CD14-positive monocyte (primary cell): ENCODE results near the gene C2orf76. TPM values are rescaled to one million over a fixed set of nuclear protein-coding genes. Genes with fewer than 3 reads are reported as not detected.

ENCODE experiments used
- DNase-seq, 3 donors: peaks; one replicate each; pipeline ENCODE4 v3.0.0-alpha.2; 2011 to 2022
- H2AFZ ChIP-seq: 2 replicates; pipeline ENCODE4 v1.6.0; 2012; ENCODE audit warnings: mild to moderate bottlenecking, low read depth, low read length, inconsistent platforms; ENCODE audit not compliant: insufficient read depth, poor library complexity, severe bottlenecking
- H3K27ac ChIP-seq, 2 donors: 1 replicate in 1 of 2; 2 replicates in 1 of 2; pipeline ENCODE4 v1.5.1; 2012 to 2013; ENCODE audit warnings: low read length in 2 of 2, control low read depth in 1 of 2, inconsistent platforms in 1 of 2, low read depth in 1 of 2, mild to moderate bottlenecking in 1 of 2
- H3K27me3 ChIP-seq, 2 donors: one replicate each; pipeline versions ENCODE4 v1.6.0 to v1.6.1; 2011 to 2013; ENCODE audit warnings: low read length in 2 of 2; ENCODE audit not compliant: control insufficient read depth in 2 of 2, insufficient read depth in 2 of 2
- H3K36me3 ChIP-seq, 2 donors: replicated peaks in 1 of 2; 1 replicate in 1 of 2; 2 replicates in 1 of 2; pipeline versions ENCODE4 v1.5.1 to v1.6.1; 2012 to 2013; ENCODE audit warnings: low read length in 2 of 2, control low read depth in 1 of 2, inconsistent platforms in 1 of 2, mild to moderate bottlenecking in 1 of 2; ENCODE audit not compliant: insufficient read depth in 2 of 2, control insufficient read depth in 1 of 2
- H3K4me1 ChIP-seq, 2 donors: 1 replicate in 1 of 2; 2 replicates in 1 of 2; pipeline versions ENCODE4 v1.5.1 to v1.6.1; 2012 to 2013; ENCODE audit warnings: low read length in 2 of 2, control low read depth in 1 of 2, inconsistent platforms in 1 of 2, mild to moderate bottlenecking in 1 of 2, moderate library complexity in 1 of 2; ENCODE audit not compliant: insufficient read depth in 2 of 2, control insufficient read depth in 1 of 2
- H3K4me2 ChIP-seq: replicated peaks from 2 replicates; pipeline ENCODE3; 2012; ENCODE audit warnings: low read length, moderate library complexity, mild to moderate bottlenecking; ENCODE audit not compliant: poor library complexity, severe bottlenecking; ENCODE audit errors: extremely low read depth
- H3K4me3 ChIP-seq, 3 experiments: fragments of 200-600 bp in 1 of 3; sonication (generic) in 1 of 3; replicated peaks in 1 of 3; 1 replicate in 2 of 3; 2 replicates in 1 of 3; pipeline ENCODE4 v1.5.1; 2011 to 2013; ENCODE audit warnings: low read length in 3 of 3, mild to moderate bottlenecking in 3 of 3, control low read depth in 2 of 3, low read depth in 2 of 3, inconsistent platforms in 1 of 3, moderate library complexity in 1 of 3
- H3K79me2 ChIP-seq: 2 replicates; pipeline ENCODE4 v1.6.0; 2012; ENCODE audit warnings: mild to moderate bottlenecking, control low read depth, inconsistent platforms, low read length, moderate library complexity; ENCODE audit not compliant: insufficient read depth
- H3K9ac ChIP-seq: 2 replicates; pipeline ENCODE4 v1.6.0; 2017; ENCODE audit warnings: low read length, mild to moderate bottlenecking; ENCODE audit not compliant: insufficient read depth, poor library complexity, severe bottlenecking
- H3K9me3 ChIP-seq, 2 donors: replicated peaks in 1 of 2; 1 replicate in 1 of 2; 2 replicates in 1 of 2; pipeline versions ENCODE4 v1.5.1 to v1.6.1; 2012 to 2013; ENCODE audit warnings: low read length in 2 of 2, control low read depth in 1 of 2; ENCODE audit not compliant: control insufficient read depth in 1 of 2, insufficient read depth in 1 of 2
- H4K20me1 ChIP-seq: 2 replicates; pipeline ENCODE4 v1.6.0; 2012; ENCODE audit warnings: mild to moderate bottlenecking, low read length, control low read depth, moderate library complexity; ENCODE audit not compliant: insufficient read depth
- H3K27ac Mint-ChIP-seq, 7 donors: one replicate each; pipeline ENCODE4 v1.8.0; 2020; ENCODE audit warnings: mild to moderate bottlenecking in 7 of 7, mixed read lengths in 7 of 7, moderate library complexity in 6 of 7, inconsistent platforms in 2 of 7
- H3K27me3 Mint-ChIP-seq, 3 donors: one replicate each; pipeline ENCODE4 v1.8.0; 2021 to 2022; ENCODE audit warnings: low read depth in 3 of 3, mild to moderate bottlenecking in 3 of 3, mixed read lengths in 3 of 3, moderate library complexity in 3 of 3, inconsistent platforms in 1 of 3
- H3K36me3 Mint-ChIP-seq, 2 donors: one replicate each; pipeline ENCODE4 v1.8.0; 2020; ENCODE audit warnings: mixed read lengths in 2 of 2, inconsistent platforms in 1 of 2, mild to moderate bottlenecking in 1 of 2
- H3K4me1 Mint-ChIP-seq: one replicate; pipeline ENCODE4 v1.8.0; 2020; ENCODE audit warnings: mild to moderate bottlenecking, mixed read lengths
- H3K4me3 Mint-ChIP-seq, 2 donors: one replicate each; pipeline ENCODE4 v1.8.0; 2020; ENCODE audit warnings: mild to moderate bottlenecking in 2 of 2, mixed read lengths in 2 of 2, moderate library complexity in 1 of 2
- H3K9me3 Mint-ChIP-seq, 7 donors: one replicate each; pipeline ENCODE4 v1.8.0; 2020 to 2022; ENCODE audit warnings: mixed read lengths in 7 of 7, mild to moderate bottlenecking in 6 of 7, moderate library complexity in 6 of 7, inconsistent platforms in 2 of 7
- WGBS: methylation state at CpG from one replicate; pipeline ENCODE4 v1.1.5; 2013; ENCODE audit warnings: missing lambda C conversion rate; ENCODE audit not compliant: insufficient coverage; 5-methylcytosine and 5-hydroxymethylcytosine counted together
- intact Hi-C, 2 donors: fragments of 100-400 bp; cut with micrococcal nuclease; formaldehyde crosslinking; loops; one replicate each; pipeline versions ENCODE4 v1.15.0 to v1.15.1; 2023
- polyA plus RNA-seq, 3 donors: library from polyadenylated mRNA; depleted of rRNA in 1 of 3; unstranded in 2 of 3; stranded (reverse) in 1 of 3; fragments of 300-500 nt in 2 of 3; fragments of >200 nt in 1 of 3; fragmentation: Illumina TruSeq in 2 of 3; gene quantifications; 1 replicate in 2 of 3; 2 replicates in 1 of 3; pipeline ENCODE4 v1.2.3, GENCODE V29; 2012 to 2021
- TF ChIP-seq, protein P1 (sequence below): fragments of 200-600 bp; IDR thresholded peaks from one replicate; pipeline ENCODE4 v1.8.0; 2022; ENCODE audit warnings: antibody characterized with exemption, mild to moderate bottlenecking

The C2orf76 gene
- polyA plus RNA-seq, 3 donors = 9.7 to 32.5 (median 31.0) TPM

DNA sequence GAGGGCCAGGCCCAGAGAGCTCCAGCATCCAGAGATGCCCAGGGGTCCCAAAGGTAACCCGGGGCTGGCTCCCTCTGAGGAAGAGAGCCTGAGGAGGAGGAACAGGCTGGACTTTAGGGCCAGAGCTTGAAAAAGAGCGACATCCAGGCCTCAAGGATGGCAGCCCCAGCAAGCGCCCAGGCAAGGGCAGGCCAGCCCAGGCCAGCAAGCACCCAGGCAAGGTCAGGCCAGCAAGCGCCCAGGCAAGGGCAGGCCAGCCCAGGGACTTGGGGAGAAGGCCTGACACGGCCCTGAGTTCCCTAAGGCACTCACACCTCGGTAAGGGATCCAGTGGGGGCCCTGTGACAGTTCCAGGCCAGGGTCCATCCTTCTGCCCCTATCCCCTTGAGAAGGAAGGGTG, 30.6 kb upstream of the C2orf76 start:
- Histone ChIP-seq H3K79me2 (no peaks in the 10 kb centered on the region), H3K36me3 (no peaks in the 10 kb centered on the region), H3K4me2 (no peak overlapping the region), H4K20me1 (no peaks in the 10 kb centered on the region), H3K9me3 (no peaks in the 10 kb centered on the region), H3K4me3 (no peak overlapping the region), H3K9ac (no peak overlapping the region), H3K4me1 (peaks cover 0 to 5% of the 10 kb centered on the region in 2 donors), H3K27me3 (no peaks in the 10 kb centered on the region), H2AFZ (no peak overlapping the region), H3K27ac (no peak overlapping the region)
- Mint-ChIP-seq H3K27me3 (peaks cover 1 to 7% (median 2%) of the 10 kb centered on the region in 3 donors), H3K27ac (no peak overlapping the region), H3K4me1 (peaks cover 10% of the 10 kb centered on the region), H3K36me3 (no peaks in the 10 kb centered on the region), H3K9me3 (no peaks in the 10 kb centered on the region), H3K4me3 (no peak overlapping the region)
- TF ChIP-seq, protein P1, sequence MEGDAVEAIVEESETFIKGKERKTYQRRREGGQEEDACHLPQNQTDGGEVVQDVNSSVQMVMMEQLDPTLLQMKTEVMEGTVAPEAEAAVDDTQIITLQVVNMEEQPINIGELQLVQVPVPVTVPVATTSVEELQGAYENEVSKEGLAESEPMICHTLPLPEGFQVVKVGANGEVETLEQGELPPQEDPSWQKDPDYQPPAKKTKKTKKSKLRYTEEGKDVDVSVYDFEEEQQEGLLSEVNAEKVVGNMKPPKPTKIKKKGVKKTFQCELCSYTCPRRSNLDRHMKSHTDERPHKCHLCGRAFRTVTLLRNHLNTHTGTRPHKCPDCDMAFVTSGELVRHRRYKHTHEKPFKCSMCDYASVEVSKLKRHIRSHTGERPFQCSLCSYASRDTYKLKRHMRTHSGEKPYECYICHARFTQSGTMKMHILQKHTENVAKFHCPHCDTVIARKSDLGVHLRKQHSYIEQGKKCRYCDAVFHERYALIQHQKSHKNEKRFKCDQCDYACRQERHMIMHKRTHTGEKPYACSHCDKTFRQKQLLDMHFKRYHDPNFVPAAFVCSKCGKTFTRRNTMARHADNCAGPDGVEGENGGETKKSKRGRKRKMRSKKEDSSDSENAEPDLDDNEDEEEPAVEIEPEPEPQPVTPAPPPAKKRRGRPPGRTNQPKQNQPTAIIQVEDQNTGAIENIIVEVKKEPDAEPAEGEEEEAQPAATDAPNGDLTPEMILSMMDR = no peak
- WGBS = 89% methylated on average over 6 of the region's 6 CpGs
- intact Hi-C loops = no loop called here
- no peak for DNase-seq

DNA sequence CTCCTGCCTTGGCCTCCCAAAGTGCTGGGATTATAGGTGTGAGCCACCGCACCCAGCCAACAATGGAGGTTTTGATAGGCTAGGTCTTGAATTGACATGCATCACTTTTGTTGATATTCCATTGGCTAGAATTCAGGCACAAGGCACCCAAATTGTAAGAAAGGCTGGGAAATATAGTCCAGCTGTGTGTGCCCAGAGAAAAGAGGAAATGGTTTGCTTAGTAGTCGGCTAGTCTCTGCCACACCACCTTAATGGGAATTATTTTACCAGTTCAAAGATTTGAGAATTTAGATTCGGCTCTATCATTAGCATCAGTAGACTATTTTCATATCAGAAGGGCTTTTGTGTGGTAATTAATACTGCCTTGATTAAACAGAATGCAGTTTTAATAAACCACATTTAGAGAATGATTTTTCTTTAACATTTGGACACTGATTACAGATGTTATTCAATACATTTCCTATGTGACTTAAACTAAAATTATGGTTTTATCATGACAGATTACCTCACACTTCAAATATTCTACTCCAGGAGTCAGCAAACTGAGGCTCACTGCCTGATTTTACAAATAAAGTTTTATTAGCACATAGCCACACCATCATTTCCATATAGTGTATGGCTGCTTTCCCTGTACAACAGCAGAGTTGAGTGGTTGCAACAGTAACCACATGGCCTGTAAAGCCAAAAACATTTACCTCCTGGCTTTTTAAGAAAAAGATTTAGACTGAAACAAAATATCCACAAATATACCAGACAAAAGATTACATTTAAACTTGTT, 27.5 kb upstream of the C2orf76 start:
- H3K36me3 ChIP-seq = no peaks in the 10 kb centered on the region
- no peak overlapping the region for H3K27ac Mint-ChIP-seq
- WGBS = 100% methylated on average over 1 of the region's 3 CpGs
- H3K9me3 Mint-ChIP-seq = no peaks in the 10 kb centered on the region
- no peak overlapping the region for H3K9ac ChIP-seq
- TF ChIP-seq, protein P1 = no peak
- no peak overlapping the region for H3K4me3 Mint-ChIP-seq
- H3K27me3 Mint-ChIP-seq = peaks cover 2 to 5% (median 4%) of the 10 kb centered on the region in 3 donors
- intact Hi-C loops = no loop called here
- peaks cover 6 to 11% of the 10 kb centered on the region in 2 donors for H3K4me1 ChIP-seq
- H4K20me1 ChIP-seq = no peaks in the 10 kb centered on the region
- no peaks in the 10 kb centered on the region for H3K79me2 ChIP-seq
- DNase-seq = no peak
- no peaks in the 10 kb centered on the region for H3K9me3 ChIP-seq
- H3K27me3 ChIP-seq = no peaks in the 10 kb centered on the region
- H3K4me1 Mint-ChIP-seq = peaks cover 18% of the 10 kb centered on the region
- H2AFZ ChIP-seq = no peak overlapping the region
- H3K36me3 Mint-ChIP-seq = no peaks in the 10 kb centered on the region
- no peak overlapping the region for H3K4me2 ChIP-seq
- no peak overlapping the region for H3K27ac ChIP-seq
- H3K4me3 ChIP-seq = no peak overlapping the region
